Measurements from ENCODE around the gene MMP28.

MMP28 gene

GRCh38 chr17:35778641-35779196, 16.7 kb downstream of the MMP28 start:
- Histone ChIP-seq H4K20me1 (ENCODE audit: insufficient read depth, low read length) (no peaks in the 10 kb centered on the region; the same call in 1 of the 2 replicates), H3K4me1 (ENCODE audit: low read length) (no peaks in the 10 kb centered on the region), H3K36me3 (replicated peaks; ENCODE audit: insufficient read depth, low read length) (no peaks in the 10 kb centered on the region), H3K27ac (ENCODE audit: low read length) (no peak overlapping the region), H3F3A (ENCODE audit: insufficient read depth, low read length) (no peaks in the 10 kb centered on the region), H3K9me3 (replicated peaks; ENCODE audit: insufficient read depth, low read length) (no peaks in the 10 kb centered on the region), H2AFZ (ENCODE audit: low read length) (no peak overlapping the region), H3K4me2 (ENCODE audit: low read depth, low read length) (no peak overlapping the region), H3K4me3 (ENCODE audit: low read length) (no peak overlapping the region), H3K9ac (ENCODE audit: low read length) (no peak overlapping the region), H3K9me2 (replicated peaks; ENCODE audit: insufficient read depth, low read length) (no peaks in the 10 kb centered on the region), H3K27me3 (replicated peaks; ENCODE audit: insufficient read depth, low read length) (peaks cover 14% of the 10 kb centered on the region; the same call in 1 of the 2 replicates), H3K79me2 (ENCODE audit: low read length) (no peaks in the 10 kb centered on the region)
- TF ChIP-seq EZH2 (optimal IDR thresholded peaks at IDR 0.05; ENCODE audit: low read depth, low read length) = no peak
- DNase-seq = no peak

GRCh38 chr17:35775583-35775982, 19.9 kb downstream of the MMP28 start:
- Histone ChIP-seq H2AFZ (ENCODE audit: low read length) (no peak overlapping the region), H3K4me2 (ENCODE audit: low read depth, low read length) (no peak overlapping the region), H3F3A (ENCODE audit: insufficient read depth, low read length) (no peaks in the 10 kb centered on the region), H3K4me3 (ENCODE audit: low read length) (no peak overlapping the region), H3K9me2 (replicated peaks; ENCODE audit: insufficient read depth, low read length) (no peaks in the 10 kb centered on the region), H3K27ac (ENCODE audit: low read length) (no peak overlapping the region), H3K27me3 (replicated peaks; ENCODE audit: insufficient read depth, low read length) (peaks cover 17% of the 10 kb centered on the region), H3K36me3 (replicated peaks; ENCODE audit: insufficient read depth, low read length) (no peaks in the 10 kb centered on the region), H4K20me1 (ENCODE audit: insufficient read depth, low read length) (no peaks in the 10 kb centered on the region; the same call in 1 of the 2 replicates), H3K9me3 (replicated peaks; ENCODE audit: insufficient read depth, low read length) (no peaks in the 10 kb centered on the region), H3K9ac (ENCODE audit: low read length) (no peak overlapping the region), H3K79me2 (ENCODE audit: low read length) (no peaks in the 10 kb centered on the region), H3K4me1 (ENCODE audit: low read length) (no peaks in the 10 kb centered on the region)
- no peak for TF ChIP-seq EZH2phosphoT487 (IDR thresholded peaks at IDR 0.05; ENCODE audit: low read length)
- TF ChIP-seq, protein P1, sequence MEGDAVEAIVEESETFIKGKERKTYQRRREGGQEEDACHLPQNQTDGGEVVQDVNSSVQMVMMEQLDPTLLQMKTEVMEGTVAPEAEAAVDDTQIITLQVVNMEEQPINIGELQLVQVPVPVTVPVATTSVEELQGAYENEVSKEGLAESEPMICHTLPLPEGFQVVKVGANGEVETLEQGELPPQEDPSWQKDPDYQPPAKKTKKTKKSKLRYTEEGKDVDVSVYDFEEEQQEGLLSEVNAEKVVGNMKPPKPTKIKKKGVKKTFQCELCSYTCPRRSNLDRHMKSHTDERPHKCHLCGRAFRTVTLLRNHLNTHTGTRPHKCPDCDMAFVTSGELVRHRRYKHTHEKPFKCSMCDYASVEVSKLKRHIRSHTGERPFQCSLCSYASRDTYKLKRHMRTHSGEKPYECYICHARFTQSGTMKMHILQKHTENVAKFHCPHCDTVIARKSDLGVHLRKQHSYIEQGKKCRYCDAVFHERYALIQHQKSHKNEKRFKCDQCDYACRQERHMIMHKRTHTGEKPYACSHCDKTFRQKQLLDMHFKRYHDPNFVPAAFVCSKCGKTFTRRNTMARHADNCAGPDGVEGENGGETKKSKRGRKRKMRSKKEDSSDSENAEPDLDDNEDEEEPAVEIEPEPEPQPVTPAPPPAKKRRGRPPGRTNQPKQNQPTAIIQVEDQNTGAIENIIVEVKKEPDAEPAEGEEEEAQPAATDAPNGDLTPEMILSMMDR (IDR thresholded peaks at IDR 0.05; ENCODE audit: low read length) = no peak
- no peak for TF ChIP-seq EZH2 (optimal IDR thresholded peaks at IDR 0.05; ENCODE audit: low read depth, low read length)
- DNase-seq = no peak

GRCh38 chr17:35775039-35775438, 20.4 kb downstream of the MMP28 start:
- H3K4me1 ChIP-seq (ENCODE audit: low read length) = no peaks in the 10 kb centered on the region
- no peak for DNase-seq
- H4K20me1 ChIP-seq (ENCODE audit: insufficient read depth, low read length) = no peaks in the 10 kb centered on the region; the same call in 1 of the 2 replicates
- H3K9me2 ChIP-seq (replicated peaks; ENCODE audit: insufficient read depth, low read length) = no peaks in the 10 kb centered on the region
- H3K27ac ChIP-seq (ENCODE audit: low read length) = no peak overlapping the region
- H3K9me3 ChIP-seq (replicated peaks; ENCODE audit: insufficient read depth, low read length) = no peaks in the 10 kb centered on the region
- no peak overlapping the region for H2AFZ ChIP-seq (ENCODE audit: low read length)
- H3K4me3 ChIP-seq (ENCODE audit: low read length) = no peak overlapping the region
- TF ChIP-seq, protein P1 (IDR thresholded peaks at IDR 0.05; ENCODE audit: low read length) = no peak
- no peak for TF ChIP-seq EZH2 (optimal IDR thresholded peaks at IDR 0.05; ENCODE audit: low read depth, low read length)
- no peak for TF ChIP-seq EZH2phosphoT487 (IDR thresholded peaks at IDR 0.05; ENCODE audit: low read length)
- no peaks in the 10 kb centered on the region for H3K36me3 ChIP-seq (replicated peaks; ENCODE audit: insufficient read depth, low read length)
- no peaks in the 10 kb centered on the region for H3K79me2 ChIP-seq (ENCODE audit: low read length)
- no peak overlapping the region for H3K9ac ChIP-seq (ENCODE audit: low read length)
- peaks cover 17% of the 10 kb centered on the region for H3K27me3 ChIP-seq (replicated peaks; ENCODE audit: insufficient read depth, low read length)
- H3F3A ChIP-seq (ENCODE audit: insufficient read depth, low read length) = no peaks in the 10 kb centered on the region
- no peak overlapping the region for H3K4me2 ChIP-seq (ENCODE audit: low read depth, low read length)

DNA sequence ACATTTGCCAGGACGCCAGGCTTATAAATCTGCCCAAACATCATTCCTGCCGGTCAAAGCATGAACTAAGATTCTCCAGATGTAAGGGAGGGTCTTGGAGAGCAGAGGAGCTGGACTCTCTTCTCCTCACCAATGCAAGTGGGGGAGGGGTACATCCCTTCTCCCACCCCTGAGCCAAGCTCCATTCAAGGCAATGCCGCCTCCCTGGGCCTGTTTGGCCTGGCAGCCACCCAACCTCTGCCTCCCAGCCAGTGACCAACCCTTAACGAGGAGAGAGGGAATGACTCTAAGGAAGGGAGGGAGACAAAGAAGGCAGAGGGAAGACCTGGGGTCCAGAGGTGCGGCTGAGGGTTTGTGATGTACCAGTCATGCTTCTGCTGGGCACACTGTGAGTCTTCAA, 20.9 kb downstream of the MMP28 start:
- Histone ChIP-seq H3K79me2 (ENCODE audit: low read length) (no peaks in the 10 kb centered on the region), H3K36me3 (replicated peaks; ENCODE audit: insufficient read depth, low read length) (no peaks in the 10 kb centered on the region), H3F3A (ENCODE audit: insufficient read depth, low read length) (no peaks in the 10 kb centered on the region), H3K9me2 (replicated peaks; ENCODE audit: insufficient read depth, low read length) (no peaks in the 10 kb centered on the region), H3K27ac (ENCODE audit: low read length) (no peak overlapping the region), H3K4me2 (ENCODE audit: low read depth, low read length) (no peak overlapping the region), H3K9ac (ENCODE audit: low read length) (no peak overlapping the region), H3K4me3 (ENCODE audit: low read length) (no peak overlapping the region), H3K27me3 (replicated peaks; ENCODE audit: insufficient read depth, low read length) (peaks cover 17% of the 10 kb centered on the region), H3K4me1 (ENCODE audit: low read length) (no peaks in the 10 kb centered on the region), H2AFZ (ENCODE audit: low read length) (no peak overlapping the region), H4K20me1 (ENCODE audit: insufficient read depth, low read length) (no peaks in the 10 kb centered on the region; the same call in 1 of the 2 replicates), H3K9me3 (replicated peaks; ENCODE audit: insufficient read depth, low read length) (no peaks in the 10 kb centered on the region)
- TF ChIP-seq EZH2phosphoT487 (IDR thresholded peaks at IDR 0.05; ENCODE audit: low read length) (no peak), EZH2 (optimal IDR thresholded peaks at IDR 0.05; ENCODE audit: low read depth, low read length) (no peak)
- TF ChIP-seq, protein P1 (IDR thresholded peaks at IDR 0.05; ENCODE audit: low read length) = no peak
- no peak for DNase-seq
